GM12891 (cell line): ENCODE data around the gene STIM1.
A peak's percentile ranks its signal among the peaks of the same experiment; 100 is the strongest.

Experiments used
- DNase-seq: peaks from one replicate; pipeline ENCODE4 v3.0.0; 2011; ENCODE audit warnings: low spot score; ENCODE audit not compliant: insufficient read length
- FAIRE-seq: peaks from 2 replicates; lab custom pipeline; 2011; peaks lifted over from hg19 to GRCh38; lab: Jason Lieb, UNC
- PAX5 ChIP-seq: IDR thresholded peaks from 2 replicates; pipeline ENCODE4 v1.6.1; 2011; ENCODE audit warnings: low read length, moderate library complexity, mild to moderate bottlenecking; ENCODE audit not compliant: insufficient read depth, severe bottlenecking
- POLR2A ChIP-seq: IDR thresholded peaks from 2 replicates; pipeline ENCODE4 v1.6.1; 2011; ENCODE audit warnings: low read depth, low read length, control low read depth
- POLR2AphosphoS5 ChIP-seq: IDR thresholded peaks from 2 replicates; pipeline ENCODE4 v1.6.1; 2011; ENCODE audit warnings: low read depth, low read length, control low read depth
- POU2F2 ChIP-seq: IDR thresholded peaks from 2 replicates; pipeline ENCODE4 v1.6.1; 2011; ENCODE audit warnings: low read depth, mild to moderate bottlenecking, control low read depth, low read length, moderate library complexity
- SPI1 ChIP-seq: IDR thresholded peaks from 2 replicates; pipeline ENCODE4 v1.6.1; 2011; ENCODE audit warnings: low read depth, low read length, control low read depth
- TAF1 ChIP-seq: IDR thresholded peaks from 2 replicates; pipeline ENCODE4 v1.6.1; 2011; ENCODE audit warnings: low read depth, low read length, control low read depth

STIM1 gene

GRCh38 chr11:4026389-4026788, 170.9 kb downstream of the STIM1 start:
- no peak for TF ChIP-seq POLR2A
- TF ChIP-seq POU2F2: no peak
- TF ChIP-seq TAF1: no peak
- no peak for TF ChIP-seq PAX5
- TF ChIP-seq SPI1: no peak
- no peak for TF ChIP-seq POLR2AphosphoS5
- DNase-seq: no peak
- no peak for FAIRE-seq

- no peak for TF ChIP-seq SPI1
- TF ChIP-seq POU2F2: no peak
- TF ChIP-seq TAF1: no peak
- TF ChIP-seq POLR2AphosphoS5: no peak
- TF ChIP-seq POLR2A: no peak
- TF ChIP-seq PAX5: no peak
- FAIRE-seq: no peak
Observed at GRCh38 chr11:4027746-4028145, 172.3 kb downstream of the STIM1 start.

DNA sequence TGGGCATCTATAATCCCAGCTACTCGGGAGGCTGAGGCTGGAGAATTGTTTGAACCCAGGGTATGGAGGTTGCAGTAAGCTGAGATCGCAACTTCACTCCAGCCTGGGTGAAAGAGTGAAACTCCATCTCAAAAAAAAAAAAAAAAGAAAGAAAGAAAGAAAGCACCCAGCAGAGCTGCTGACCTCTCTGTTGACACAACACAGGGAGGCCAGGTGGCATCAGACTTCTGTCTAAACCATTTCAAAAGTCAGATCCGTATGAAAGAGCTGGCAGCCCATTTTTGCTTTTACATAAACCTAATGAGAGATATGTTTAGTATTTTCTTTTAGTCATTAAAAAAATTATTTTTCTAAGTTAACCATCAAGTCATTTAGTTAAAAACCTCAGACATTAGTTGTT, 174.7 kb downstream of the STIM1 start:
- TF ChIP-seq POU2F2 (no peak), POLR2A (no peak)
- FAIRE-seq: no peak
- no peak for DNase-seq

More at GRCh38 chr11:4027746-4028145, 172.3 kb downstream of the STIM1 start:
- no peak for DNase-seq

DNA sequence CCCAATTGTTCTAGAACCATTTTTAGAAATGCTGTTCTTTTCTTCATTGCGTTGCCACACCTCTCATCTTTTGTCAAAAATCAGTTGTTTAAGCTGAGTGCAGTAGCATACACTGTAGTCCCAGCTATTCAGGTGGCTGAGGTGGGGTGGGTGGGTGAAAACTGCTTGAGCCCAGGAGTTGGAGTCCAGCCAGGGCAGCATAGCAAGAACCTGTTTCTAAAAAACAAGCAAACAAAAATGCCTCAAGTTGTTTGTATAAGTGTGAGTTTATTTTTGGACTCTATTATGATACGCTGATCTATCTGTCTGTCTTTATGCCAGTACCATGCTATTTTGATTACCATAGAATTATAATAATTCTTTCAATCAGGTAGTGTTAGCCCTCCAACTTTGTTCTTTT, 176.6 kb downstream of the STIM1 start:
- TF ChIP-seq PAX5: no peak
- no peak for TF ChIP-seq SPI1
- TF ChIP-seq POLR2AphosphoS5: no peak
- TF ChIP-seq TAF1: no peak
- DNase-seq: no peak
- FAIRE-seq: no peak

GRCh38 chr11:4035985-4036384, 180.5 kb downstream of the STIM1 start:
- FAIRE-seq (peak; percentile 75), DNase-seq (no peak)
- TF ChIP-seq POLR2A (no peak), POU2F2 (no peak), POLR2AphosphoS5 (no peak), PAX5 (no peak), TAF1 (no peak), SPI1 (no peak)

GRCh38 chr11:4039011-4039410, 183.5 kb downstream of the STIM1 start:
- no peak for FAIRE-seq

GRCh38 chr11:4040461-4040860, 185.0 kb downstream of the STIM1 start:
- FAIRE-seq (no peak), DNase-seq (no peak)
- no peak for TF ChIP-seq PAX5
- no peak for TF ChIP-seq SPI1
- no peak for TF ChIP-seq POLR2AphosphoS5
- TF ChIP-seq POU2F2: no peak
- no peak for TF ChIP-seq POLR2A
- TF ChIP-seq TAF1: no peak

More at GRCh38 chr11:4039011-4039410, 183.5 kb downstream of the STIM1 start:
- no peak for DNase-seq
- no peak for TF ChIP-seq SPI1
- TF ChIP-seq POLR2A: no peak
- TF ChIP-seq TAF1: no peak
- no peak for TF ChIP-seq POLR2AphosphoS5
- no peak for TF ChIP-seq POU2F2

GRCh38 chr11:4041731-4042391, 186.4 kb downstream of the STIM1 start:
- DNase-seq (no peak), FAIRE-seq (no peak)
- no peak for TF ChIP-seq POU2F2
- no peak for TF ChIP-seq SPI1
- no peak for TF ChIP-seq TAF1
- TF ChIP-seq POLR2AphosphoS5: no peak
- no peak for TF ChIP-seq POLR2A
- TF ChIP-seq PAX5: no peak

DNA sequence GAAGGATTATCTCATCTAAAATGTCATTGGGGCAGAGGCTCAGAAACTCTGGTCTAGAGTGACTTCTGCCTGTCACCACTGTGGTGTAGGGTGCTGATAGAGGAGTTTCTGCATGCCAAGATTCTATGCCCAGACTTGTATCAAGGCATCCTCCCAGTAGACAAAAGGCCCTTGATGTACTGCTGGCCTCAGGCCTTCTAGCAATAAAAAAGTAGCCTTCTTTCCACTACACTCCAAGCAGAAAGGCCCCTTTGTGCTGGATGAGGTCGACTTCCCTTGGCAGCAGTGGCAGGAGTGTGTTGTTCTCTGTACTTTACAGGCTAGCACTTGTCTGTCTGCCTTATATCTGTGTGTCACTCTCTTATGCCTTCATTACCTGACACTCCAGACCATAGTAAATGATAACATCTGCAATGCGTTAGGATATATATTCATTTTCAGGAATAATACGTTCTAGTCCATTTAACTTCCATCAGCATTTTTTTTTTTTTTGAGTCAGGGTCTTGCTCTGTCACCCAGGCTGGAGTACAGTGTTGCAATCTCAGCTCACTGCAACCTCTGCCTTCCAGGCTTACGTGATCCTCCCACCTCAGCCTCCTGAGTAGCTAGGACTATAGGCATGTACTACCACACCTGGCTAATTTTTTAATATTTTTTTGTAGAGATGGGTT, 189.6 kb downstream of the STIM1 start:
- no peak for FAIRE-seq
- DNase-seq: no peak
- no peak for TF ChIP-seq POLR2AphosphoS5
- no peak for TF ChIP-seq POU2F2
- TF ChIP-seq SPI1: no peak
- no peak for TF ChIP-seq PAX5
- TF ChIP-seq POLR2A: no peak
- no peak for TF ChIP-seq TAF1

DNA sequence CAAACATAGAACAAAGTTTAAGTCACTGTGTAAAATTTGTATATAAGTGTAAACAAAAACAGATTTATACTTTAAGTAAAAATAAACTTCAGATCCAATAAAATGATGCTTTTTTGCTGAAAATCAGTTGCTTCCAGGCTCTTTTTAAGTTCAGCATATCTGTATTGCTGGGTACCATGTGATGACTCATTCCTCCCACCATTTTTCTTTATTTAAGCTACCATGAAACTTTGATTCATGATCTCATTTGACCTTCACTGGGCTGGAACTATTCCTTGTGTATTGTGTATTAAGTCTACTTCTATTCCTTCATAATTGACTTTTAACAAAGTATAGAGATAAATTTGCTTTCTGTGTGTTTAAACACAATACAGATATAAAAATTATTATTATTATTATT, 192.9 kb downstream of the STIM1 start:
- FAIRE-seq (no peak), DNase-seq (no peak)
- TF ChIP-seq POLR2AphosphoS5 (no peak), POU2F2 (no peak), SPI1 (no peak), TAF1 (no peak), POLR2A (no peak), PAX5 (no peak)

DNA sequence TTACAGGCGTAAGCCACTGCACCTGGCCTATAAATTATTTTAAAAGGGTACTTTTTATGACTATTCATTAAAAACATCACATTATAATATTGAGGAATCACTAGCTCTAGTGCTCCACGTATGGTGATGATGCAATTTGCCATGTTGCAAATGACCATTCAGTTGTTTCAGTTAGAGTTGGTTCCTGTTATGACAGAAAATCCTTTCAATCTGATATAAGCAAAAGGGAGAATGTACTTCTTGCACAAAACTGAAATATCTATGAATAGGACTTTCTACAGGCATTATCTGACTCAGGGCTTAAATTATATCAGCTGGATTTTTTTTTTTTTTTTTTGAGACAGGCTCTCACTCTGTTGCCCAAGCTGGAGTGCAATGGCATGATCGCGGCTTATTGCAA, 193.5 kb downstream of the STIM1 start:
- DNase-seq: no peak
- FAIRE-seq: no peak
- no peak for TF ChIP-seq PAX5
- no peak for TF ChIP-seq POLR2A
- TF ChIP-seq TAF1: no peak
- no peak for TF ChIP-seq POU2F2
- no peak for TF ChIP-seq SPI1
- no peak for TF ChIP-seq POLR2AphosphoS5
